Loucy (cell line): ENCODE measurements around the gene TMSB4X.

Experiments
- H2AFZ ChIP-seq: fragments of 200-600 bp; sonication (generic); 2 replicates; pipeline ENCODE4 v1.6.0; 2016; ENCODE audit warnings: antibody characterized with exemption, mild to moderate bottlenecking, low read length, moderate library complexity
- H3F3A ChIP-seq: fragments of 200-600 bp; 2 replicates; pipeline ENCODE4 v1.6.0; 2016; ENCODE audit warnings: antibody characterized with exemption, low read depth, mild to moderate bottlenecking
- H3K27me3 ChIP-seq: fragments of 200-600 bp; sonication (generic); 2 replicates; pipeline ENCODE4 v1.6.1; 2014; ENCODE audit warnings: low read length, mild to moderate bottlenecking; ENCODE audit not compliant: insufficient read depth, poor library complexity, severe bottlenecking
- H3K36me3 ChIP-seq: fragments of 200-600 bp; sonication (generic); 2 replicates; pipeline ENCODE4 v1.6.1; 2016; ENCODE audit warnings: low read length; ENCODE audit not compliant: insufficient read depth
- H3K4me1 ChIP-seq: fragments of 200-600 bp; sonication (generic); 2 replicates; pipeline ENCODE4 v1.5.1; 2014; ENCODE audit warnings: low read length, mild to moderate bottlenecking; ENCODE audit not compliant: insufficient read depth, poor library complexity, severe bottlenecking
- H3K4me2 ChIP-seq: fragments of 200-600 bp; sonication (generic); 2 replicates; pipeline ENCODE4 v1.6.0; 2014; ENCODE audit warnings: antibody characterized with exemption, low read length, low read depth, mild to moderate bottlenecking; ENCODE audit not compliant: poor library complexity, severe bottlenecking
- H3K4me3 ChIP-seq: fragments of 200-600 bp; sonication (generic); 2 replicates; pipeline ENCODE4 v1.5.1; 2014; ENCODE audit warnings: low read length, mild to moderate bottlenecking, mixed read lengths; ENCODE audit not compliant: poor library complexity, severe bottlenecking
- H3K79me2 ChIP-seq: fragments of 200-600 bp; sonication (generic); 2 replicates; pipeline ENCODE4 v1.6.1; 2014; ENCODE audit warnings: low read length; ENCODE audit not compliant: insufficient read depth
- H3K9ac ChIP-seq: fragments of 200-600 bp; sonication (generic); 2 replicates; pipeline ENCODE4 v1.6.0; 2014; ENCODE audit warnings: mild to moderate bottlenecking, low read depth, low read length, moderate library complexity; ENCODE audit not compliant: poor library complexity, severe bottlenecking
- H3K9me2 ChIP-seq: fragments of 200-600 bp; sonication (generic); replicated peaks from 2 replicates; pipeline ENCODE4 v1.6.1; 2016; ENCODE audit warnings: low read depth, low read length, mixed read lengths
- H3K9me3 ChIP-seq: fragments of 200-600 bp; sonication (generic); 2 replicates; pipeline ENCODE4 v1.6.1; 2014; ENCODE audit warnings: mild to moderate bottlenecking, antibody characterized with exemption, low read length, low read depth; ENCODE audit not compliant: insufficient read depth
- H4K20me1 ChIP-seq: fragments of 200-600 bp; sonication (generic); 2 replicates; pipeline ENCODE4 v1.6.0; 2014; ENCODE audit warnings: antibody characterized with exemption, low read length, mild to moderate bottlenecking; ENCODE audit not compliant: insufficient read depth, poor library complexity, severe bottlenecking
- CTCF ChIP-seq: fragments of 200-600 bp; sonication (generic); conservative IDR thresholded peaks from 2 replicates; pipeline ENCODE4 v1.5.1; 2014; ENCODE audit warnings: mild to moderate bottlenecking, antibody characterized with exemption, low read length
- EZH2phosphoT487 ChIP-seq: fragments of 200-600 bp; IDR thresholded peaks from 2 replicates; pipeline ENCODE4 v1.6.1; 2018; ENCODE audit warnings: antibody characterized with exemption, mild to moderate bottlenecking, moderate library complexity, borderline replicate concordance

TMSB4X gene

GRCh38 chrX:13022926-13023325 is 48.0 kb downstream of the TMSB4X start:
- H3F3A ChIP-seq = no peaks in the 10 kb centered on the region
- H3K9me3 ChIP-seq = no peaks in the 10 kb centered on the region
- peaks cover 31% of the 10 kb centered on the region for H3K4me1 ChIP-seq
- H4K20me1 ChIP-seq = no peaks in the 10 kb centered on the region
- no peak overlapping the region for H2AFZ ChIP-seq
- no peak overlapping the region for H3K4me2 ChIP-seq
- no peaks in the 10 kb centered on the region for H3K36me3 ChIP-seq
- TF ChIP-seq EZH2phosphoT487 = no peak
- TF ChIP-seq CTCF = no peak
- H3K27me3 ChIP-seq = no peaks in the 10 kb centered on the region
- no peak overlapping the region for H3K9ac ChIP-seq
- no peaks in the 10 kb centered on the region for H3K79me2 ChIP-seq
- no peak overlapping the region for H3K4me3 ChIP-seq
- no peaks in the 10 kb centered on the region for H3K9me2 ChIP-seq

- H3F3A ChIP-seq = no peaks in the 10 kb centered on the region
- H3K27me3 ChIP-seq = no peaks in the 10 kb centered on the region
- H3K4me1 ChIP-seq = peaks cover 31% of the 10 kb centered on the region
- H3K4me2 ChIP-seq = no peak overlapping the region
- H3K36me3 ChIP-seq = no peaks in the 10 kb centered on the region
- no peaks in the 10 kb centered on the region for H4K20me1 ChIP-seq
- H3K9me3 ChIP-seq = no peaks in the 10 kb centered on the region
- no peaks in the 10 kb centered on the region for H3K79me2 ChIP-seq
- no peak overlapping the region for H2AFZ ChIP-seq
- H3K9me2 ChIP-seq = no peaks in the 10 kb centered on the region
- no peak for TF ChIP-seq EZH2phosphoT487
- TF ChIP-seq CTCF = no peak
- no peak overlapping the region for H3K9ac ChIP-seq
- no peak overlapping the region for H3K4me3 ChIP-seq
These were observed 48.7 kb downstream of the TMSB4X start for GRCh38 chrX:13023567-13023966.

GRCh38 chrX:13023979-13024378 is 49.1 kb downstream of the TMSB4X start:
- Histone ChIP-seq H3K4me1 (peaks cover 34% of the 10 kb centered on the region), H3K4me2 (no peak overlapping the region), H3K4me3 (no peak overlapping the region), H3K27me3 (no peaks in the 10 kb centered on the region), H4K20me1 (no peaks in the 10 kb centered on the region), H3F3A (no peaks in the 10 kb centered on the region), H2AFZ (no peak overlapping the region), H3K36me3 (no peaks in the 10 kb centered on the region), H3K9me2 (no peaks in the 10 kb centered on the region), H3K9me3 (no peaks in the 10 kb centered on the region), H3K79me2 (no peaks in the 10 kb centered on the region), H3K9ac (no peak overlapping the region)
- TF ChIP-seq EZH2phosphoT487 (no peak), CTCF (no peak)
